ENCODE measurements around the gene STH. TPM values are rescaled to one million over a fixed set of nuclear protein-coding genes. Genes with fewer than 3 reads are reported as not detected.

STH gene
- total RNA-seq, 1 donor from 2014 or later = not detected

GRCh38 chr17:45982791-45983613, 16.0 kb upstream of the STH start:
- no peak for DNase-seq (ENCODE audit: low spot score)
- intact Hi-C loops (cut with DNase I) = no loop called here

- no peak for DNase-seq (ENCODE audit: low spot score)
- intact Hi-C loops (cut with DNase I) = no loop called here
Observed at GRCh38 chr17:45983614-45984310, 15.3 kb upstream of the STH start.

GRCh38 chr17:45984368-45984767, 14.7 kb upstream of the STH start:
- no peak for DNase-seq (ENCODE audit: low spot score)
- intact Hi-C loops (cut with DNase I) = no loop called here

- intact Hi-C loops (cut with DNase I) = no loop called here
- no peak for DNase-seq (ENCODE audit: low spot score)
Observed at GRCh38 chr17:45985447-45985846, 13.6 kb upstream of the STH start.

DNA sequence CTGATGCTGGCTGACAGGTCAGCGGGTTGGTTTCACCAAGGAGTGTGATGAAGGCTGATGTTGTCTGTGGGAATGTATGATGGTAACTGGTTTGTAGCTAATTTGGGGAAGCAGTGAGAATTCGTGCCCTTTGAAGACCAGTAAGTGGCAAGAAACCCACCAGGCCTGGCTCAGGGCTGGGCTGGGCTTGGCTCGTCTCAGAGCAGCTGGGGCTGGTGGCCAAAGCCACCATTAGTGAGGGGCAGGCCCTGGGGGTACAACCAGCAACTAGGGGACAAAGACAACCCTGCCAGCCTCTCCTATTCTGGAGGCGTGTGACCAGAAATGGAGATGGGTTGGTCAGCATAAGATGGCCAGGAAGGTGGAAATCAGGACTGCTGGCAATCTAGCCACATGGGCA, 13.0 kb upstream of the STH start:
- intact Hi-C loops (cut with DNase I) = no loop called here
- no peak for DNase-seq (ENCODE audit: low spot score)

DNA sequence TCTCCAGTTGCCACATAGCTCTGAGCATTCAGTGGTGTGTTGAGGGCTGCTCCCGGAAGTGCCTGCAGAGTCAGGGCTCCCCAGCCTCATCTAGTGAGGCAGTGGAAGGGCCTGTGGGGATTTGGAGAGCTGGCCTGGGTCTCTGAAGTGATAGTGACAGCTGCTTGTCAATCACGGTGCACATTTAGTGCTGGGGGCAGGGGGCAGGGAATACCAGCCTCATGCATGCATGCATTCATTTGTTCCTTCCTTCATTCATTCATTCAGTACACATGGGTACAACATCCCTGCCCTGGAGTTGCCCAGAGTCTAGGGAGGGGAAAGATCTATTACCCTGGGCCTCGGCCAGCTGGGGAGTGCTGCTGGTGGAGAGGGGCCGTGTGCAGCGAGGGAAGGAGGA, 11.3 kb upstream of the STH start:
- intact Hi-C loops (cut with DNase I) = no loop called here

DNA sequence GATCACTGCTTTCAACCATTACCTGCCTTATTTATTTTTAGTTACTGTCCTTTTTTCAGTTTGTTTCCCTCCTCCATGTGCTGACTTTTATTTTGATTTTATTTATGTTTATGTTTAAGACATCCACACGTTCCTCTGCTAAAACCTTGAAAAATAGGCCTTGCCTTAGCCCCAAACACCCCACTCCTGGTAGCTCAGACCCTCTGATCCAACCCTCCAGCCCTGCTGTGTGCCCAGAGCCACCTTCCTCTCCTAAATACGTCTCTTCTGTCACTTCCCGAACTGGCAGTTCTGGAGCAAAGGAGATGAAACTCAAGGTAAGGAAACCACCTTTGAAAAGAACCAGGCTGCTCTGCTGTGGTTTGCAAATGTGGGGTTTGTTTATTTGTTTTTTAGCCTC, 9.3 kb upstream of the STH start:
- no peak for DNase-seq (ENCODE audit: low spot score)
- intact Hi-C loops (cut with DNase I) = no loop called here

More for the DNA sequence above, 11.3 kb upstream of the STH start:
- DNase-seq (ENCODE audit: low spot score) = no peak

GRCh38 chr17:45990886-45991285, 8.2 kb upstream of the STH start:
- intact Hi-C loops (cut with DNase I) = no loop called here
- DNase-seq (ENCODE audit: low spot score) = no peak

DNA sequence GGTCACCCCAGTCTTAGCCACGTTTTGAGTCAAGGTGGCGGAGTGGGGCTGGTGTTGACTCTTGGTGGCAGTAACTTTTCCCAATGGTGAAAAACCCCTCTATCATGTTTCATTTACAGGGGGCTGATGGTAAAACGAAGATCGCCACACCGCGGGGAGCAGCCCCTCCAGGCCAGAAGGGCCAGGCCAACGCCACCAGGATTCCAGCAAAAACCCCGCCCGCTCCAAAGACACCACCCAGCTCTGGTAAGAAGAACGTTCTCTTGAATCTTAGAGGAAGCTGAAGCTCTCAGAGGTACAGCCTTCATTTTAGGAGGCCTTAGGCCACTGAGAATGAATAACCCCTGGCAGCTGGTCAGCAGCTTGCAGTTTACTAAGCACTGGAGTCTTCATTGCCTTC, 7.7 kb upstream of the STH start:
- DNase-seq (ENCODE audit: low spot score) = no peak
- intact Hi-C loops (cut with DNase I) = no loop called here

- DNase-seq (ENCODE audit: low spot score) = no peak
- intact Hi-C loops (cut with DNase I) = no loop called here
Observed at GRCh38 chr17:45992175-45992574, 6.9 kb upstream of the STH start.

- intact Hi-C loops (cut with DNase I) = no loop called here
- no peak for DNase-seq (ENCODE audit: low spot score)
Observed at GRCh38 chr17:45992904-45993303, 6.1 kb upstream of the STH start.

DNA sequence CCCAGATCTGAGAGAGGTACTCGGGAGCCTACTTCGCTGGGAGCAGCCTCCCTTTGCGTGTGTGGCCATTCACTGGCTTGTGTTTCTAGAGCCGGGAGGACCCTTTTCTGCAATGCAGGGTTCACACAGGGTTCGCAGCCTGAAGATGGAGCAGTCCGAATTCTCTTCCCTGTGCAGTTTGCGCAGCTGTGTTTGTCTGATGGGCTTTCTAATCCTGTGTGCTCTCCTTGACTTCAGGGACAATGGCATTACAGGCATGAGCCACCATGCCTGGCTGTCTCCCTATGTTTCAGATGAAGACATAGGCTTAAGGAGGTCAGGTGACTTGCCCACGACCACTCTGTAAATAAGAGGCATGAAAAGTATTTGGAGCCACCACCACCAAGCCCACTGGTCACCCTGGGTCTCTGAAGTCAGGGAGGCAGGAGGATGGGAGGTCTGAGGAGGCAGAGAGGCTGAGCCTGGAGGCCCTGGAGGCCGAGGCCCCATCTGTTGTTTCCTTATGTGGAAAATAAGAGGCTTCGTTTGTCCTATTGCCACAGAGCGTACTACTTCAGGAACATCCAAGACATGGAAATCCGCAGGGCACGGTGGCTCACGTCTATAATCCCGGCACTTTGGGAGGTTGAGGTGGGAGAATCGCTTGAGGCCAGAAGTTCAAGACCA, 5.0 kb upstream of the STH start:
- no peak for DNase-seq (ENCODE audit: low spot score)
- intact Hi-C loops (cut with DNase I) = no loop called here

GRCh38 chr17:45994987-45995386, 4.1 kb upstream of the STH start:
- intact Hi-C loops (cut with DNase I) = no loop called here
- no peak for DNase-seq (ENCODE audit: low spot score)

- no peak for DNase-seq (ENCODE audit: low spot score)
- intact Hi-C loops (cut with DNase I) = no loop called here
Observed at GRCh38 chr17:45995627-45996270, 3.3 kb upstream of the STH start.

- no peak for DNase-seq (ENCODE audit: low spot score)
- intact Hi-C loops (cut with DNase I) = no loop called here
Observed at GRCh38 chr17:45996282-45996937, 2.6 kb upstream of the STH start.

DNA sequence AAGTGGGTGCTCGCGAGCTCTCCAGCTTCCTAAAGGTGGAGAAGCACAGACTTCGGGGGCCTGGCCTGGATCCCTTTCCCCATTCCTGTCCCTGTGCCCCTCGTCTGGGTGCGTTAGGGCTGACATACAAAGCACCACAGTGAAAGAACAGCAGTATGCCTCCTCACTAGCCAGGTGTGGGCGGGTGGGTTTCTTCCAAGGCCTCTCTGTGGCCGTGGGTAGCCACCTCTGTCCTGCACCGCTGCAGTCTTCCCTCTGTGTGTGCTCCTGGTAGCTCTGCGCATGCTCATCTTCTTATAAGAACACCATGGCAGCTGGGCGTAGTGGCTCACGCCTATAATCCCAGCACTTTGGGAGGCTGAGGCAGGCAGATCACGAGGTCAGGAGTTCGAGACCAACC, 1.9 kb upstream of the STH start:
- intact Hi-C loops (cut with DNase I) = no loop called here
- DNase-seq (ENCODE audit: low spot score) = no peak

DNA sequence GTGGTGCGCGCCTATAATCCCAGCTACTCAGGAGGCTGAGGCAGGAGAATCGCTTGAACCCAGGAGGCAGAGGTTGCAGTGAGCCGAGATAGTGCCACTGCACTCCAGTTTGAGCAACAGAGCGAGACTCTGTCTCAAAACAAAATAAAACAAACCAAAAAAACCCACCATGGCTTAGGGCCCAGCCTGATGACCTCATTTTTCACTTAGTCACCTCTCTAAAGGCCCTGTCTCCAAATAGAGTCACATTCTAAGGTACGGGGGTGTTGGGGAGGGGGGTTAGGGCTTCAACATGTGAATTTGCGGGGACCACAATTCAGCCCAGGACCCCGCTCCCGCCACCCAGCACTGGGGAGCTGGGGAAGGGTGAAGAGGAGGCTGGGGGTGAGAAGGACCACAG, 1.4 kb upstream of the STH start:
- DNase-seq (ENCODE audit: low spot score) = no peak
- intact Hi-C loops (cut with DNase I) = no loop called here

GRCh38 chr17:45999900-46000290, 845 bp downstream of the STH start:
- intact Hi-C loops (cut with DNase I) = no loop called here
- no peak for DNase-seq (ENCODE audit: low spot score)

DNA sequence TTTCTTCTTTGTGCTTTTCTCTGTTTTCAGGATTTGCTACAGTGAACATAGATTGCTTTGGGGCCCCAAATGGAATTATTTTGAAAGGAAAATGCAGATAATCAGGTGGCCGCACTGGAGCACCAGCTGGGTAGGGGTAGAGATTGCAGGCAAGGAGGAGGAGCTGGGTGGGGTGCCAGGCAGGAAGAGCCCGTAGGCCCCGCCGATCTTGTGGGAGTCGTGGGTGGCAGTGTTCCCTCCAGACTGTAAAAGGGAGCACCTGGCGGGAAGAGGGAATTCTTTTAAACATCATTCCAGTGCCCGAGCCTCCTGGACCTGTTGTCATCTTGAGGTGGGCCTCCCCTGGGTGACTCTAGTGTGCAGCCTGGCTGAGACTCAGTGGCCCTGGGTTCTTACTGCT, 1.2 kb downstream of the STH start:
- DNase-seq (ENCODE audit: low spot score) = no peak
- intact Hi-C loops (cut with DNase I) = no loop called here

GRCh38 chr17:46000757-46001156, 1.7 kb downstream of the STH start:
- no peak for DNase-seq (ENCODE audit: low spot score)
- intact Hi-C loops (cut with DNase I) = no loop called here
